Neural cell (in vitro differentiated cells): ENCODE measurements around the gene SNRNP70. TPM values are rescaled to one million over a fixed set of nuclear protein-coding genes. Genes with fewer than 3 reads are reported as not detected.

Experiments used
- H2AFZ ChIP-seq: fragments of 200-600, 300-800 bp; sonication (generic), shearing (Covaris generic); 2 replicates; pipeline ENCODE4 v1.6.0; 2014; ENCODE audit warnings: low read depth, mild to moderate bottlenecking, antibody characterized with exemption, low read length, moderate library complexity
- H3F3A ChIP-seq: fragments of 200-600 bp; shearing (Covaris generic); 2 replicates; pipeline ENCODE4 v1.6.1; 2016; ENCODE audit warnings: mild to moderate bottlenecking, moderate library complexity, mixed read lengths, antibody characterized with exemption, low read length; ENCODE audit not compliant: insufficient read depth, poor library complexity, severe bottlenecking
- H3K27ac ChIP-seq: fragments of 200-600, 300-800 bp; sonication (generic), shearing (Covaris generic); 2 replicates; pipeline ENCODE4 v1.5.1; 2014; ENCODE audit warnings: mild to moderate bottlenecking, low read length, moderate library complexity
- H3K27me3 ChIP-seq: fragments of 300-800, 200-600 bp; sonication (generic), shearing (Covaris generic); 2 replicates; pipeline ENCODE4 v1.6.0; 2014; ENCODE audit warnings: mild to moderate bottlenecking, low read depth, low read length, moderate library complexity; ENCODE audit not compliant: insufficient read depth
- H3K36me3 ChIP-seq: fragments of 300-800, 200-600 bp; sonication (generic), shearing (Covaris generic); 2 replicates; pipeline ENCODE4 v1.5.1; 2014; ENCODE audit warnings: mild to moderate bottlenecking, antibody characterized with exemption, low read length, moderate library complexity; ENCODE audit not compliant: insufficient read depth
- H3K4me2 ChIP-seq: fragments of 300-800, 200-600 bp; sonication (generic), shearing (Covaris generic); 2 replicates; pipeline ENCODE4 v1.6.0; 2014; ENCODE audit warnings: mild to moderate bottlenecking, low read length
- H3K4me3 ChIP-seq: fragments of 300-800, 200-600 bp; sonication (generic), shearing (Covaris generic); 2 replicates; pipeline ENCODE4 v1.5.1; 2014; ENCODE audit warnings: mild to moderate bottlenecking, low read length, moderate library complexity
- H3K79me2 ChIP-seq: fragments of 200-600 bp; shearing (Covaris generic); replicated peaks from 2 replicates; pipeline ENCODE4 v1.6.0; 2014; ENCODE audit warnings: mild to moderate bottlenecking, low read length, moderate library complexity; ENCODE audit not compliant: insufficient read depth
- H3K9ac ChIP-seq: fragments of 300-800, 200-600 bp; sonication (generic), shearing (Covaris generic); 2 replicates; pipeline ENCODE4 v1.6.1; 2016; ENCODE audit warnings: mild to moderate bottlenecking, low read length, mixed read lengths
- H3K9me2 ChIP-seq: fragments of 200-600 bp; shearing (Covaris generic); 2 replicates; pipeline ENCODE4 v1.6.1; 2016; ENCODE audit warnings: mild to moderate bottlenecking, low read length, mixed read lengths; ENCODE audit not compliant: insufficient read depth
- H3K9me3 ChIP-seq: fragments of 200-600, 300-800 bp; sonication (generic), shearing (Covaris generic); 2 replicates; pipeline ENCODE4 v1.6.1; 2016; ENCODE audit warnings: mild to moderate bottlenecking, mixed run types, low read length, moderate library complexity, mixed read lengths
- H4K20me1 ChIP-seq: fragments of 200-600 bp; shearing (Covaris generic); 2 replicates; pipeline ENCODE4 v1.6.1; 2016; ENCODE audit warnings: mild to moderate bottlenecking, mixed run types; ENCODE audit not compliant: insufficient read depth
- EP300 ChIP-seq: fragments of 450-650 bp; conservative IDR thresholded peaks from 2 replicates; pipeline ENCODE4 v1.6.1; 2014; ENCODE audit warnings: antibody characterized with exemption, mild to moderate bottlenecking, moderate library complexity; ENCODE audit not compliant: poor library complexity, severe bottlenecking
- EZH2 ChIP-seq: fragments of 200-600, 300-800 bp; shearing (Covaris generic), sonication (generic); IDR thresholded peaks from 2 replicates; pipeline ENCODE4 v1.6.1; 2014; ENCODE audit warnings: antibody characterized with exemption, low read length, borderline replicate concordance, mild to moderate bottlenecking; ENCODE audit not compliant: insufficient read depth, poor library complexity, severe bottlenecking
- MXI1 ChIP-seq: fragments of 450-650 bp; conservative IDR thresholded peaks from 2 replicates; pipeline ENCODE4 v1.6.1; 2014; ENCODE audit warnings: antibody characterized with exemption, mild to moderate bottlenecking; ENCODE audit not compliant: poor library complexity, severe bottlenecking
- POLR2AphosphoS5 ChIP-seq: IDR thresholded peaks from 2 replicates; pipeline ENCODE4 v1.6.1; 2012
- RAD21 ChIP-seq: fragments of 450-650 bp; conservative IDR thresholded peaks from 2 replicates; pipeline ENCODE4 v1.6.1; 2014; ENCODE audit warnings: antibody characterized with exemption, mild to moderate bottlenecking, moderate library complexity
- SMC3 ChIP-seq: fragments of 450-650 bp; conservative IDR thresholded peaks from 2 replicates; pipeline ENCODE4 v1.6.1; 2014; ENCODE audit warnings: antibody characterized with exemption, mild to moderate bottlenecking, moderate library complexity; ENCODE audit not compliant: poor library complexity
- TAF1 ChIP-seq: IDR thresholded peaks from 2 replicates; pipeline ENCODE4 v1.6.1; 2012; ENCODE audit warnings: low read depth
- polyA plus RNA-seq: library from polyadenylated mRNA; depleted of rRNA; stranded (reverse); fragments of >200 nt; gene quantifications from 2 replicates; pipeline ENCODE4 v1.2.3, GENCODE V29; 2014
- TF ChIP-seq, protein P1 (sequence below): fragments of 450-650 bp; IDR thresholded peaks from 2 replicates; pipeline ENCODE4 v1.5.1; 2014; ENCODE audit warnings: antibody characterized with exemption, mild to moderate bottlenecking, moderate library complexity; ENCODE audit not compliant: poor library complexity, severe bottlenecking
- TF ChIP-seq, protein P2 (sequence below): IDR thresholded peaks from 2 replicates; pipeline ENCODE4 v1.6.1; 2012; ENCODE audit warnings: borderline replicate concordance

Gene SNRNP70
- polyA plus RNA-seq, 1 donor from 2014 or later = 721 TPM

DNA sequence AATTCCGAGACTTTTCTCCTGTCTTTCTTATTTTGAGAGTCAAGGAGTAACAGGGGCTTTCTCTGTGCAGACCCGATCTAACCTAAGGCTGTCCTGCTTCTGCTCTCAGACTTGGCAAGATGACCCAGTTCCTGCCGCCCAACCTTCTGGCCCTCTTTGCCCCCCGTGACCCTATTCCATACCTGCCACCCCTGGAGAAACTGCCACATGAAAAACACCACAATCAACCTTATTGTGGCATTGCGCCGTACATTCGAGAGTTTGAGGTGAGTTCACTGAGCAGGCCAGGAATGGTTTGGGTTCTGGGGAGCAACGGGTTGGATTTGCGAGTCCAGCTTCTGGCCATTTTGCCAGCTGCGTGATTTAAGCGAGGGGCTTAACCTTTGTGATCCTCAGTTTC lies 1.0 kb downstream of the SNRNP70 start:
- Histone ChIP-seq H3K9ac (peak overlapping the region; percentile 94), H3F3A (no peaks in the 10 kb centered on the region), H3K36me3 (peaks cover 6% of the 10 kb centered on the region), H3K27ac (peak overlapping the region; percentile 89), H3K27me3 (no peaks in the 10 kb centered on the region), H4K20me1 (no peaks in the 10 kb centered on the region), H3K4me2 (peak overlapping the region; percentile 92), H3K9me2 (no peaks in the 10 kb centered on the region), H2AFZ (no peak overlapping the region), H3K79me2 (peaks cover 35% of the 10 kb centered on the region), H3K9me3 (no peaks in the 10 kb centered on the region), H3K4me3 (peak overlapping the region; percentile 86)
- TF ChIP-seq EP300 (no peak), RAD21 (no peak), POLR2AphosphoS5 (no peak), SMC3 (no peak), TAF1 (no peak), MXI1 (no peak), EZH2 (no peak)
- TF ChIP-seq, protein P1, sequence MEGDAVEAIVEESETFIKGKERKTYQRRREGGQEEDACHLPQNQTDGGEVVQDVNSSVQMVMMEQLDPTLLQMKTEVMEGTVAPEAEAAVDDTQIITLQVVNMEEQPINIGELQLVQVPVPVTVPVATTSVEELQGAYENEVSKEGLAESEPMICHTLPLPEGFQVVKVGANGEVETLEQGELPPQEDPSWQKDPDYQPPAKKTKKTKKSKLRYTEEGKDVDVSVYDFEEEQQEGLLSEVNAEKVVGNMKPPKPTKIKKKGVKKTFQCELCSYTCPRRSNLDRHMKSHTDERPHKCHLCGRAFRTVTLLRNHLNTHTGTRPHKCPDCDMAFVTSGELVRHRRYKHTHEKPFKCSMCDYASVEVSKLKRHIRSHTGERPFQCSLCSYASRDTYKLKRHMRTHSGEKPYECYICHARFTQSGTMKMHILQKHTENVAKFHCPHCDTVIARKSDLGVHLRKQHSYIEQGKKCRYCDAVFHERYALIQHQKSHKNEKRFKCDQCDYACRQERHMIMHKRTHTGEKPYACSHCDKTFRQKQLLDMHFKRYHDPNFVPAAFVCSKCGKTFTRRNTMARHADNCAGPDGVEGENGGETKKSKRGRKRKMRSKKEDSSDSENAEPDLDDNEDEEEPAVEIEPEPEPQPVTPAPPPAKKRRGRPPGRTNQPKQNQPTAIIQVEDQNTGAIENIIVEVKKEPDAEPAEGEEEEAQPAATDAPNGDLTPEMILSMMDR = no peak
- TF ChIP-seq, protein P2, sequence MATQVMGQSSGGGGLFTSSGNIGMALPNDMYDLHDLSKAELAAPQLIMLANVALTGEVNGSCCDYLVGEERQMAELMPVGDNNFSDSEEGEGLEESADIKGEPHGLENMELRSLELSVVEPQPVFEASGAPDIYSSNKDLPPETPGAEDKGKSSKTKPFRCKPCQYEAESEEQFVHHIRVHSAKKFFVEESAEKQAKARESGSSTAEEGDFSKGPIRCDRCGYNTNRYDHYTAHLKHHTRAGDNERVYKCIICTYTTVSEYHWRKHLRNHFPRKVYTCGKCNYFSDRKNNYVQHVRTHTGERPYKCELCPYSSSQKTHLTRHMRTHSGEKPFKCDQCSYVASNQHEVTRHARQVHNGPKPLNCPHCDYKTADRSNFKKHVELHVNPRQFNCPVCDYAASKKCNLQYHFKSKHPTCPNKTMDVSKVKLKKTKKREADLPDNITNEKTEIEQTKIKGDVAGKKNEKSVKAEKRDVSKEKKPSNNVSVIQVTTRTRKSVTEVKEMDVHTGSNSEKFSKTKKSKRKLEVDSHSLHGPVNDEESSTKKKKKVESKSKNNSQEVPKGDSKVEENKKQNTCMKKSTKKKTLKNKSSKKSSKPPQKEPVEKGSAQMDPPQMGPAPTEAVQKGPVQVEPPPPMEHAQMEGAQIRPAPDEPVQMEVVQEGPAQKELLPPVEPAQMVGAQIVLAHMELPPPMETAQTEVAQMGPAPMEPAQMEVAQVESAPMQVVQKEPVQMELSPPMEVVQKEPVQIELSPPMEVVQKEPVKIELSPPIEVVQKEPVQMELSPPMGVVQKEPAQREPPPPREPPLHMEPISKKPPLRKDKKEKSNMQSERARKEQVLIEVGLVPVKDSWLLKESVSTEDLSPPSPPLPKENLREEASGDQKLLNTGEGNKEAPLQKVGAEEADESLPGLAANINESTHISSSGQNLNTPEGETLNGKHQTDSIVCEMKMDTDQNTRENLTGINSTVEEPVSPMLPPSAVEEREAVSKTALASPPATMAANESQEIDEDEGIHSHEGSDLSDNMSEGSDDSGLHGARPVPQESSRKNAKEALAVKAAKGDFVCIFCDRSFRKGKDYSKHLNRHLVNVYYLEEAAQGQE = no peak

DNA sequence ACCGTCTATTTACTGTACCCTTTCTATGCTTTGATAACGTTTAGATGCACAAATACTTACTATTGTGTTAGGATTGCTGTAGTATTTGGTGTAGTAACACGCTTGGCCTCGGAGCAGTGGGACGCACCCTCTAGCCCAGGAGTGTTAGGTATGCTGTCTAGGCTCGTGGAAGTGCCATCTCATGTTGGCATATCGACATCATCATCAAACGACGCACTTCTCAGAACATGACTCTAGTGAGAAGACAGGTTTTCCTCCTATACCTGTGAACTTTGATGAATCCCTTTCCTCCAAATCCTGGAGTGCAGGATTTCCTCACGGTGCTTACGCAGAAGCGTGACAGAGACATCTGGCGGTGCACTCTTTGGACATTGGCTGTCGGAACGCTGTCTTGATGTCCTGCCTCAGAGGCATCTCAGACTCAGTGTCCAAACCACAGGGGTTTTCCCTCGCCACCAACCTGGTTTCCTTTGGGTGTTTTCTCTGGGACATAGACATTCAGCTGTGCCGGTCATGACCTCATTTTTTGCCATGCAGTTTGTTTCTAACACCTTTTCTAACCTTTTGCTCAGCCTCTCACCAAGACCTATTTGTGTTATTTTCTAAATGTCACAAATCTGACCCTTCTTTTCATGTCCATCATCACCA lies 6.3 kb downstream of the SNRNP70 start:
- Histone ChIP-seq H3K4me3 (no peak overlapping the region), H3K36me3 (peaks cover 12% of the 10 kb centered on the region), H3K27me3 (no peaks in the 10 kb centered on the region), H3K79me2 (peaks cover 24% of the 10 kb centered on the region), H3K4me2 (no peak overlapping the region), H4K20me1 (peaks cover 4% of the 10 kb centered on the region), H3F3A (no peaks in the 10 kb centered on the region), H2AFZ (no peak overlapping the region), H3K9me2 (no peaks in the 10 kb centered on the region), H3K9ac (no peak overlapping the region), H3K27ac (no peak overlapping the region), H3K9me3 (no peaks in the 10 kb centered on the region)
- no peak for TF ChIP-seq SMC3
- no peak for TF ChIP-seq EZH2
- TF ChIP-seq RAD21 = no peak
- TF ChIP-seq MXI1 = no peak
